Measurements from ENCODE around the gene HRG. TPM values are rescaled to one million over a fixed set of nuclear protein-coding genes. Genes with fewer than 3 reads are reported as not detected.
"Not testable (repeated sequence)": the region's sequence is repeated elsewhere in the genome, so short reads cannot be mapped to it uniquely, and the experiment has no call there.

Gene HRG
- total and polyA plus RNA-seq, 2 donors (not counting 3 experiments of a cell fraction or from before 2014, with no cell fraction given) = not detected

DNA sequence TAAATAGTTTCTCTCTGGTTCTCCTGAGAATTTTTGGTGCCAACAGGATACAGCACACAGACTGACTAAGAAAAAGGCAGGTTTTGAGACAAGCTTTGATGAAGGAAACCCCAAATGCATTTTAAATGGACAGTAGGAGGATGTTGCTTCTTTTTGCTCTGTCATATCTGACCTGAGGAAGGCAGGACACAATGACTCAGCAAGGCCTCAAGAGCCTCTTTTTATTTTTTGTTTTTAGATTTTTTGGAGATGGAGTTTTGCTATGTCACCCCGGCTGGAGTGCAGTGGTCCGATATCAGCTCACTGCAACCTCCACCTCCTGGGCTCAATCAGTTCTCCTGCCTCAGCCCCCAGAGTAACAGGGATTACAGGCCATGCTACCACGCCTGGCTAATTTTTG is 34.5 kb downstream of the HRG start:
- no peaks in the 10 kb centered on the region for H3K79me2 ChIP-seq (ENCODE audit: control insufficient read depth, insufficient read depth, low read length)
- TF ChIP-seq POLR2AphosphoS5 (IDR thresholded peaks at IDR 0.05; ENCODE audit: insufficient read depth, low read depth, low read length) (no peak), GATA2 (IDR thresholded peaks at IDR 0.05; ENCODE audit: insufficient read depth, insufficient read length, low read depth, low read length) (no peak), MYC (IDR thresholded peaks at IDR 0.05; ENCODE audit: low read depth, low read length) (no peak), FOS (IDR thresholded peaks at IDR 0.05; ENCODE audit: borderline replicate concordance, insufficient read depth, low read length) (no peak), EZH2 (IDR thresholded peaks at IDR 0.05; ENCODE audit: borderline replicate concordance, low read depth, low read length, severe bottlenecking) (no peak), CTCF (IDR thresholded peaks at IDR 0.05; ENCODE audit: extremely low read depth in 1 of 2, insufficient read depth in 1 of 2, low read depth in 1 of 2, low read length in 2 of 2) (no peak), MAX (IDR thresholded peaks at IDR 0.05; ENCODE audit: insufficient read depth, insufficient read length) (no peak), JUN (IDR thresholded peaks at IDR 0.05; ENCODE audit: borderline replicate concordance, insufficient read depth, insufficient read length, low read depth) (no peak), POLR2A (IDR thresholded peaks at IDR 0.05; ENCODE audit: low read depth, low read length) (no peak)
- no peak overlapping the region for H3K4me3 ChIP-seq (replicated peaks in 1 of 3; ENCODE audit: insufficient read depth in 1 of 3, low read depth in 1 of 3, low read length in 3 of 3)
- H3K4me1 ChIP-seq (ENCODE audit: control insufficient read depth, extremely low read depth, insufficient read depth, low read length) = no peaks in the 10 kb centered on the region
- no peaks in the 10 kb centered on the region for H3K27me3 ChIP-seq (ENCODE audit: control insufficient read depth in 2 of 2, insufficient read depth in 2 of 2, low read length in 2 of 2)
- DNase-seq (ENCODE audit: low read depth, low spot score) (no peak), FAIRE-seq (no peak)
- CTCF ChIA-PET = no interaction called here
- H3K9me1 ChIP-seq (replicated peaks; ENCODE audit: control insufficient read depth, extremely low read depth, insufficient read depth, low read length) = no peaks in the 10 kb centered on the region
- no peak overlapping the region for H3K27ac ChIP-seq (ENCODE audit: insufficient read depth, low read depth, low read length)
- no TSS peak for BruUV-seq (replicated peaks)
- no peak overlapping the region for H3K9ac ChIP-seq (replicated peaks; ENCODE audit: extremely low read depth, insufficient read depth, low read length)
- dilution Hi-C loops (cut with MboI; ENCODE audit: extremely low pct_ligation_motif_present, low sequenced_read_pairs) = no loop called here
- H4K20me1 ChIP-seq (replicated peaks; ENCODE audit: control insufficient read depth, extremely low read depth, insufficient read depth, low read length) = no peaks in the 10 kb centered on the region
- intact Hi-C loops (cut with micrococcal nuclease) = no loop called here
- POLR2A ChIA-PET = no interaction called here
- H2AFZ ChIP-seq (ENCODE audit: low read depth, low read length) = no peak overlapping the region
- H3K9me3 ChIP-seq (replicated peaks; ENCODE audit: control insufficient read depth, insufficient read depth, low read length) = no peaks in the 10 kb centered on the region
- no peaks in the 10 kb centered on the region for H3K36me3 ChIP-seq (ENCODE audit: control insufficient read depth in 2 of 2, extremely low read depth in 1 of 2, insufficient read depth in 2 of 2, low read length in 2 of 2)
- H3K4me2 ChIP-seq (ENCODE audit: insufficient read depth, low read length) = no peak overlapping the region

DNA sequence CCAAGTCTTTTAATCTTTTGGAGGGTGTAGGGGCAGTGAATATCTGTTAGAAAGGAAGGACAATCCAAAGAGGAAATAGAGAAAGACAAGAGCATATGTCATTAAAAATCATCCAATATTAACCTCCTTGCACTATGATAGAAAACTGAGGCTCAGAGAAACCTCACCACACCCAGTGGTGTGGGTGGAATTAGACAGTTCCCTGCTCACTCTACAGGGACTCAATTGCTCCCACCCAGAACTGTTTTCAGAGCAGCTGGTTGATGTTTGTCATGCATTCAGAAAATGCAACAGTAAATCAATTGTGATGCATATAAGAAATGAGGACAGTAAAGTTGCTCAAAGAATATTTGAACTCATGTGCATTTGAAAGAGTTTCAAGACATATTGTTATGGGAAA is 36.6 kb downstream of the HRG start:
- dilution Hi-C loops (cut with MboI; ENCODE audit: extremely low pct_ligation_motif_present, low sequenced_read_pairs); FAIRE-seq; intact Hi-C loops (cut with micrococcal nuclease): not testable (repeated sequence)

More for the DNA sequence above, 36.6 kb downstream of the HRG start:
- H3K4me2 ChIP-seq (ENCODE audit: insufficient read depth, low read length); H3K9ac ChIP-seq (replicated peaks; ENCODE audit: extremely low read depth, insufficient read depth, low read length); CTCF ChIA-PET; H4K20me1 ChIP-seq (replicated peaks; ENCODE audit: control insufficient read depth, extremely low read depth, insufficient read depth, low read length); DNase-seq (ENCODE audit: low read depth, low spot score); H3K27me3 ChIP-seq (ENCODE audit: control insufficient read depth in 2 of 2, insufficient read depth in 2 of 2, low read length in 2 of 2); H3K4me3 ChIP-seq (replicated peaks in 1 of 3; ENCODE audit: insufficient read depth in 1 of 3, low read depth in 1 of 3, low read length in 3 of 3); POLR2A ChIA-PET; H3K9me1 ChIP-seq (replicated peaks; ENCODE audit: control insufficient read depth, extremely low read depth, insufficient read depth, low read length); H3K4me1 ChIP-seq (ENCODE audit: control insufficient read depth, extremely low read depth, insufficient read depth, low read length); H3K9me3 ChIP-seq (replicated peaks; ENCODE audit: control insufficient read depth, insufficient read depth, low read length); H2AFZ ChIP-seq (ENCODE audit: low read depth, low read length); H3K79me2 ChIP-seq (ENCODE audit: control insufficient read depth, insufficient read depth, low read length); H3K27ac ChIP-seq (ENCODE audit: insufficient read depth, low read depth, low read length); H3K36me3 ChIP-seq (ENCODE audit: control insufficient read depth in 2 of 2, extremely low read depth in 1 of 2, insufficient read depth in 2 of 2, low read length in 2 of 2); BruUV-seq (replicated peaks): not testable (repeated sequence)

Data from endothelial cell of umbilical vein (primary cell).